Motor neuron (in vitro differentiated cells): ENCODE results near the gene ATF4. TPM values are rescaled to one million over a fixed set of nuclear protein-coding genes. Genes with fewer than 3 reads are reported as not detected.

Source experiments
- ATAC-seq, 8 experiments: fragments of 200-7000 bp; cut with Tn5 transposase; replicated peaks in 6 of 8; 2 replicates each; pipeline ENCODE4 v1.8.0; 2021; ENCODE audit warnings: mild to moderate bottlenecking in 8 of 8, moderate library complexity in 8 of 8
- H3K27ac ChIP-seq, 2 donors: fragments of 250-450 bp; sonication (Bioruptor Pico); 2 replicates each; pipeline ENCODE4 v1.9.0; 2021; ENCODE audit warnings: antibody characterized with exemption in 2 of 2, mild to moderate bottlenecking in 2 of 2, moderate library complexity in 1 of 2
- H3K4me1 ChIP-seq, 2 donors: fragments of 250-450 bp; sonication (Bioruptor Pico); replicated peaks in 1 of 2; 2 replicates each; pipeline ENCODE4 v1.6.1; 2021; ENCODE audit warnings: antibody characterized with exemption in 2 of 2, mild to moderate bottlenecking in 2 of 2, moderate library complexity in 1 of 2
- H3K4me3 ChIP-seq, 5 donors: fragments of 250-450 bp; sonication (Bioruptor Pico); 2 replicates each; pipeline ENCODE4 v1.9.0; 2021; ENCODE audit warnings: antibody characterized with exemption in 5 of 5, mild to moderate bottlenecking in 5 of 5, moderate library complexity in 4 of 5
- WGBS, 10 experiments: fragments of 450-650 bp; shearing (Covaris generic); methylation state at CpG; one replicate each; pipeline ENCODE4 v1.0.0; 2022; 5-methylcytosine and 5-hydroxymethylcytosine counted together
- in situ Hi-C, 9 experiments: fragments of 400-800 bp; cut with MboI; loops; one replicate each; pipeline ENCODE4 v1.15.0; 2021; ENCODE audit warnings: low sequenced_read_pairs in 9 of 9, low pct_unique_long_range_greater_than_20kb in 2 of 9; ENCODE audit not compliant: unreplicated experiment in 9 of 9
- total RNA-seq, 8 experiments: library from RNA; unstranded; fragments of 300-600 nt; gene quantifications; 2 replicates each; pipeline versions ENCODE4 v1.2.3 to v1.2.4, GENCODE V29; 2022

ATF4 gene, protein sequence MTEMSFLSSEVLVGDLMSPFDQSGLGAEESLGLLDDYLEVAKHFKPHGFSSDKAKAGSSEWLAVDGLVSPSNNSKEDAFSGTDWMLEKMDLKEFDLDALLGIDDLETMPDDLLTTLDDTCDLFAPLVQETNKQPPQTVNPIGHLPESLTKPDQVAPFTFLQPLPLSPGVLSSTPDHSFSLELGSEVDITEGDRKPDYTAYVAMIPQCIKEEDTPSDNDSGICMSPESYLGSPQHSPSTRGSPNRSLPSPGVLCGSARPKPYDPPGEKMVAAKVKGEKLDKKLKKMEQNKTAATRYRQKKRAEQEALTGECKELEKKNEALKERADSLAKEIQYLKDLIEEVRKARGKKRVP
- 100 to 1,000 TPM; 351 to 694 (median 479) TPM for total RNA-seq

DNA sequence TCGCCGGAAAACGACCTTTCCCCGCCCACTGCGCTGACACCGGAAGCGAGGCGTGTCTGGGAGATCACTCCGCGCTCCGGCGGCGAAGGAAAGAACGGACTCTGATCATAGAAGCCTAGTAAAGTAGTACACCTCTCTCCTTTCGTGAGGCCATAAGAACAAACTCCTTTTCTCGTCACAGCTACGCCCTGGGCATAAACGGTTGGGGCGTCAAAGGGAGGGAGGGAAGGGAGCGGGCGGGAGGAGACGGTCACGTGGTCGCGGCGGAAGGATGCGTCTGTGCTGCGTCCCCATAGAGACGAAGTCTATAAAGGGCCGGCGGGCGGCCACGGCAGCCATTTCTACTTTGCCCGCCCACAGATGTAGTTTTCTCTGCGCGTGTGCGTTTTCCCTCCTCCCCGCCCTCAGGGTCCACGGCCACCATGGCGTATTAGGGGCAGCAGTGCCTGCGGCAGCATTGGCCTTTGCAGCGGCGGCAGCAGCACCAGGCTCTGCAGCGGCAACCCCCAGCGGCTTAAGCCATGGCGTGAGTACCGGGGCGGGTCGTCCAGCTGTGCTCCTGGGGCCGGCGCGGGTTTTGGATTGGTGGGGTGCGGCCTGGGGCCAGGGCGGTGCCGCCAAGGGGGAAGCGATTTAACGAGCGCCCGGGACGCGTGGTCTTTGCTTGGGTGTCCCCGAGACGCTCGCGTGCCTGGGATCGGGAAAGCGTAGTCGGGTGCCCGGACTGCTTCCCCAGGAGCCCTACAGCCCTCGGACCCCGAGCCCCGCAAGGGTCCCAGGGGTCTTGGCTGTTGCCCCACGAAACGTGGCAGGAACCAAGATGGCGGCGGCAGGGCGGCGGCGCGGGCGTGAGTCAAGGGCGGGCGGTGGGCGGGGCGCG lies at the start of gene ATF4:
Gene ATF4, plus strand, starts transcription at position 337 of the 880 bp plus-strand sequence. CDS start 884 bp downstream, outside the sequence.
- ATAC-seq = peak; percentile 13 to 45 (median 28)
- peaks cover 24 to 26% of the 10 kb centered on the region in 2 donors for H3K4me1 ChIP-seq
- in situ Hi-C loops = loop anchor here in 7 of 9 experiments (25.0 kb wide), 4 partner anchors 108 to 358 kb away; partner anchors contain the start of genes CBX7 (in 6 of the 7), SYNGR1 (in 2 of the 7) and TAB1 (in 1 of the 7)
- peak within 1 kb of the TSS; percentile 93 to 100 (median 95) for H3K4me3 ChIP-seq
- peak within 1 kb of the TSS; percentile 99 to 100 for H3K27ac ChIP-seq
- WGBS, 10 experiments = 0% methylated on average over 1 to 4 of the region's 86 CpGs; no CpG with 5 or more reads in 5 of the 10 experiments

DNA sequence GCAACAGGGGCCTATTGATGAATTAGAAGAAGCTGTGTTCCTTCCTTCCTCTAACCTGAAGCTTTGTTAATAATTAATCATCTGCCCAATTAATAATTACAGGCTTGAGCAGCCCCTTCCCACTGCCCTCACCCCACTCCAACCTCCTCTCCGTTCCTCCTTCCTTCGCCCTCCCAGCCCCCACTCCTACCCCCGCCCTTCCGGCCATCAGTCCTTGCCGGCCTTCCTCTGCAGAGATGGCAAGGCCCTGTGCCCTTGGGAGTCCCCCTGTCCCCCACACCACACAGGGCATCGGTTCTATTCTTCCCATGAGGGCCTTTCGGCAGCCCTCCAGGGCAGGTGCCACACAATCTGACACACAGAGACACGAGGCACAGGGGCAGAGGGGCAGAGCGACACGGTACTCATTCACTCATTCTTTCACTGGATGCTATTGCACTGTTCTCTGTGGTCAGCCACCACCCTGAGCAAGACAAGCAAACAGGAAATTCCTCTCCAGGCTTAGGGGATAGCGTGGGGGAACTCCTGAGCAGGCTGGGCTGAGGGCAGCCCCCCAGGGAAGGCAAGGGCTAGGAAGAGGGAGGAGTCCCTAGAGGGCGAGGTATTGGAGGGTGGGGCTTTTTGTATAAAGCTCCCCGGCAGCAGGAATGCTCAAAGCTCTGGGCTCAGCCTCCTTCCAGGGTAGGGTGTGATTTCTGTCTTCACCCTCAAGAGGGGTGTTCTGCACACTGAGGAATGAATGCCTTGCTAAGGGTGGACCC lies 48.8 kb upstream of the ATF4 start:
- WGBS, 10 experiments = 0 to 26% (median 11%) methylated on average over 1 to 2 of the region's 13 CpGs; no CpG with 5 or more reads in 6 of the 10 experiments
- ATAC-seq = peak; percentile 15 to 51 (median 44)
- in situ Hi-C loops = no loop called here
- Histone ChIP-seq H3K4me3 (no peak overlapping the region), H3K4me1 (peaks cover 56 to 67% of the 10 kb centered on the region in 2 donors), H3K27ac (peak overlapping the region; percentile 38 to 78)

DNA sequence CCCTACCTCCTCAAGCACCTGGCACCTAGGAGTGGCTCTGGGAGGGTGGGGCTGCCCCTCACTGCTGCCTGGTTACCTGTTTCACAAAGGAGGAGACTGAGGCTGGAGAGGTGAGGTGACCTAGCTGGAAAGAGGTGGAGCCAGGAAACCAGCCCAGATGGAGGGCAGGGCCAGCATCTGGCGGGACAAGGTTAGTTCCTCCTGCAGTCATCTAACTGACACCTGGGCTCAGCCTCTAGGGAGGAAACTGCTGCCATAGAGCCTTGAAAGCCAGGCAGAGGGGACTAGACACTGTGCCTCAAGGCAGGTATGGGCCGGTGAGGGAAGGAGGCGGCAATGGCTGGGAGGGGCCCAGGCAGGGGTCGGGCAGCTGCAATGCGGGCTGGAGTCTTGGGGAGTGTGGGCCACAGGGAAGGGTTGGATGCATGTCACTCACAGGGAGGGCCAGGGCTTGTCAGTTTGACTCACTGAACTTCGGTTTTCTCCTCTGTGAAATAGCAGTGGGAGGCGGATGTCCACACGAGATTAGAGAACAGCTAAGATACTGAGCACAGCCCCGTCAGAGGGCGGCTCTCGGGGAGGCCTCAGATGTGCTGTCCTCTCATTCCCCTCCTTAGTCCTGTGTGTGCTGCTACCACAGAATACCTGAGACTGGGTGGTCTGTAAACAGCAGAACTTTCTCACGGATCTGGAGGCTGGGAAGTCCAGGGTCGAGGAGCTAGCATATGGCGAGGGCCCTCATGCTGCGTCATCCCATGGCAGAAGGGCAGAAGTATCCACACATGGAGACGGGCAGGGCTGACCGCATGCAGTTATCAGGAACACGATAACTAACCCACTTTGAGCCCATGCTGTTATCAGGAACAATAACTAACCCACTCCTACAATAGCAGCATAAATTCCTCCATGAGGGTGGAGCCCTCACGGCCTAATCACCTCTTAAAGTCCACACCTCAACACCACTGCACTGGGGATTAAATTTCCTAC lies 47.5 kb upstream of the ATF4 start:
- no peak overlapping the region for H3K27ac ChIP-seq
- WGBS, 10 experiments = 38 to 87% (median 60%) methylated on average over 1 to 7 of the region's 19 CpGs; no CpG with 5 or more reads in 5 of the 10 experiments
- H3K4me3 ChIP-seq = no peak overlapping the region
- peaks cover 56 to 67% of the 10 kb centered on the region in 2 donors for H3K4me1 ChIP-seq
- ATAC-seq = peak in 2 of 8 experiments; percentile 7 to 11
- in situ Hi-C loops = no loop called here

DNA sequence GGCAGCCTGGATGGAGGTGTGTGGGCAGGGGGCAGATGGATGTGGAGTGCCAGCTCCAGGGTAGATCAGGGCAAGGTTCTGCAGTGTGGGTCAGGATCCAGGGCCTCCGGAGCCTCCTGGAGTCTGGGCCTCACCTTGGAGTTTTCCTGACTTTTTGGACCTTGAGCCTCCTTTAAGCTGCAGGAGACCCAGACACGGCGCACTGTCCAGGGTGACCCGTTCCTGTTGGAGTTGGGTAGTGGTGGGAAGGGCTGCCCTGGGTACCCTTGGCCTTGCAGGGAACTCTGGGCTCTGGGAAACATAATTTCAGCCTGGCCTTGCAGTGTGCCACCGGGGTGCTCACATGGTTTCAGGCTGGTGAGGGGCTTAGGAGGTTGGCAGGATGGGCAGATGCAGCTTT lies 46.5 kb upstream of the ATF4 start:
- Histone ChIP-seq H3K27ac (no peak overlapping the region), H3K4me3 (no peak overlapping the region), H3K4me1 (peaks cover 56 to 67% of the 10 kb centered on the region in 2 donors)
- ATAC-seq = no peak
- in situ Hi-C loops = no loop called here
- whole genome bisulfite sequencing, 10 experiments = 94 to 100% methylated on average over 2 to 3 of the region's 5 CpGs; no CpG with 5 or more reads in 8 of the 10 experiments

DNA sequence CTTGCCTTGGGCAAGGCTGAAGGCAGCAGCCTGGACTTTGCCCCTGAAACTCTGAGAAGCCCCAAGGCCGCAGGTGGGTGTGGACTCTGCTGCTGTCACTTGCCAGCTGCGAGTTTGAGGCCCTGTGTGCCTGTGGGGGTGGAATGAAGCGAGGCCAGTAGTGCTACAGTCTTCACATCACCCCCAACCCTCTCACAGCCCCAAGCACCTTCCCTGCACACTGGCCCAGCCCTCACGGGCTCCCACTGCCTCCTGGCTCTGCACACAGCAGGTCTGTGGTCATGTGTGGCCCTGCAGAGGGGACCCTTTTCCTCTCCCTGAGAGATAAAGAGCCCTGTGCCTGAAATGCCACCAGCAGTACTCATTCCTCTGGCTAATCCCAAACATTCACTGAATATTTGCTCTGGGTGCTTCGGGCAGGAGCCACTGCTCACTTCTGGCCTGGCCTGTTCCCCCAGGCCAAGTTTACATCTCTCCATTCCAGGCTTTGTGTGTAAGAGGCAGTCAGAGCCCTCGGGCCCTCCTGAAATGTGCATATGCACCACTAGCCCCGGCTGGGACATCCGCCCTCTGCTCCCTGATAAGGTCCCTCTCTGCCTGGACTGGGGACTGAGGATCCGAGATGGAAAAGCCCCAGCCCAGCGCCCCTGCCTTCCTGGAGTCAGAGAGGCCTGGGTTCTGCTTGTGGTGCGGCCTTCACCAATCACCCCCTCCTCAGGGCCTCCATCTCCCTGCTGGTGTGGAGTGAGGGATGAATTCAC lies 45.8 kb upstream of the ATF4 start:
- peaks cover 55 to 64% of the 10 kb centered on the region in 2 donors for H3K4me1 ChIP-seq
- peak overlapping the region in 1 of 2 donors; percentile 61 for H3K27ac ChIP-seq
- peak in 3 of 8 experiments; percentile 55 to 83 (median 75) for ATAC-seq
- in situ Hi-C loops = loop anchor here in 1 of 9 experiments (25.0 kb wide), 1 partner anchor 312 kb away; the partner anchor contains the start of gene CBX7
- no peak overlapping the region for H3K4me3 ChIP-seq
- WGBS, 10 experiments = 0 to 60% (median 22%) methylated on average over 1 to 5 of the region's 11 CpGs; no CpG with 5 or more reads in 4 of the 10 experiments

DNA sequence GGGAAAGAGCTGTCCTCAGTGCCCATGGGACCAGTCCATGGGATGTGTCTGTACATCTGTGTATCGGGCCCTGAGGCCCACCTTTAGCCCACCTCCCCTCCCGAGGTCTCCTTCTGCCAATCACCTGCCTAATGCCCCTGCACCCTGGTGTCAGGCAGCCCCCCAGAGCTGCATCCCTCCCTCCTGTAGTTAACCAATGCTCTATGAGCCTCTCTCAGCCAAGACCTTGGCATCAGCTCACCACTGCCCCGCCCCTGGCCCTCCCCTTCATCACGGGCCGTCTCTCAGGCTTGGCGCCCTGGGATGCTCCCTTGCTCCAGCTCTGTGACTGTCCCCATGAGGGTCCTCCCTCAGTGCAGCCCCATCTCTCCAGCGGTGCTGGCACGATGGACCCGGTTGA lies 45.0 kb upstream of the ATF4 start:
- WGBS, 10 experiments = 72 to 83% methylated on average over 2 to 4 of the region's 9 CpGs; no CpG with 5 or more reads in 8 of the 10 experiments
- Histone ChIP-seq H3K4me3 (no peak overlapping the region), H3K27ac (no peak overlapping the region), H3K4me1 (peaks cover 47 to 56% of the 10 kb centered on the region in 2 donors)
- ATAC-seq = peak in 4 of 8 experiments; percentile 21 to 30 (median 25)
- in situ Hi-C loops = loop anchor here in 1 of 9 experiments (25.0 kb wide), 1 partner anchor 313 kb away; the partner anchor contains the start of gene CBX7

DNA sequence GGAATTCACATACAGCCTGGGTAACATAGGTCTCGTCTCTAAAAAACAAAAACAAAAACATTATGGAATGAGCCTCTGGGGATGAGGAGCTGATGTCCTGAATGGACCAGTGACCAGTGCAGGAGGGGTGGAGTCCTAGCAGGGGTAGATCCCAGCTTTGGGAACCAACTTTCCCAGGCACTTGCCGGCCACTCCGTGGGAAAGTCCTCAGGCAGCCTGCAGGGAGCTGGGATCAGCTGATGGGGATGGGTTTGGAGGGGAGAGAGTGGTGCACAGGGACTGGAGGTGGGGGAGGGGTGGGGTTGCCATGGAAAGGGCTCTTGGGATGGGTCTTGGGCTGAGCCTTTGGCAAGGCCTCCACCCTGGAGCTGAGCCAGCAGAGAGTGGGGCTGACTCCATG lies 44.5 kb upstream of the ATF4 start:
- H3K27ac ChIP-seq = no peak overlapping the region
- peaks cover 42 to 50% of the 10 kb centered on the region in 2 donors for H3K4me1 ChIP-seq
- WGBS, 10 experiments = 37 to 100% methylated on average over 1 to 2 of the region's 3 CpGs; no CpG with 5 or more reads in 8 of the 10 experiments
- no peak overlapping the region for H3K4me3 ChIP-seq
- in situ Hi-C loops = loop anchor here in 1 of 9 experiments (25.0 kb wide), 1 partner anchor 314 kb away; the partner anchor contains the start of gene CBX7
- ATAC-seq = peak in 6 of 8 experiments; percentile 2 to 46 (median 22)

DNA sequence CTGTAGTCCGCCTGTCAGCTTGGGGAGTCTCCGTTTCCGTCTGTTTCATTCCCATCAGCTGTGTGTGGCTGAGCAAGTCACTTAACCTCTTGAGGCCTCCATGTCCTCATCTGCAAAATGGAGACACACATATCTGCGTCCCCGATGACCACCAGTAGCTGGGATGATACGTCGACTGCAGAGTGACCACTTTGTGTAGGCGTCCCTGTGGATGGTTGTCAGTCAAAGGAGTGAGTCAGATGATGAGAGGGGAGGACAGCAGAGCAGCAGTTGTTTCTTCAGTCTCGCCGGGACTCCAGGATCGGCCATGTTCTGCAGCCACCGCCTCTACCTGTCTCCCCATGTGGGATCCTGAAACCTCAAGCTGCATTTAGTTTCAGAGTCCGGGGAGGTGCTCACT lies 43.7 kb upstream of the ATF4 start:
- WGBS, 10 experiments = 70 to 100% (median 95%) methylated on average over 1 to 10 of the region's 13 CpGs; no CpG with 5 or more reads in 1 of the 10 experiments
- H3K4me3 ChIP-seq = no peak overlapping the region
- H3K4me1 ChIP-seq = peaks cover 34 to 42% of the 10 kb centered on the region in 2 donors
- no peak overlapping the region for H3K27ac ChIP-seq
- in situ Hi-C loops = loop anchor here in 1 of 9 experiments (25.0 kb wide), 1 partner anchor 314 kb away; the partner anchor contains the start of gene CBX7
- no peak for ATAC-seq

DNA sequence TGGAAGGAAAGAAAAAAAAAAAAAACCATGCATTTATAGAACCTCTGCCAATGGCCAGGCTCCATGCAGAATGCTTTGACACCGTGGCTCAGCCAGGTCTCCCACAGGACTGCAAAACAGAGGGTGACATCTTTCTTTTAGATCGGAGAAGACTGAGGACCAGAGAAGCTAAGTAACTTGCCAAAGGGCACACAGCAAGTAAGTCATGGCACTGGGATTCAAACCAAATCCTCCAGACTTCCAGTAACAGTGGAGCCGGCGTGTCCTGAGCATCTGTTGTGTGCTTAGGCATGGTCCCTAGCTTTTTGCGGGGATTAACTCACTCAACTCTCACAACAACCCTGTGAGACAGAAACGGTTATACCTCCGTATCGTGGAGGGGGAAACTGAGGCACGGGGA lies 42.8 kb upstream of the ATF4 start:
- H3K27ac ChIP-seq = no peak overlapping the region
- in situ Hi-C loops = loop anchor here in 1 of 9 experiments (25.0 kb wide), 1 partner anchor 315 kb away; the partner anchor contains the start of gene CBX7

DNA sequence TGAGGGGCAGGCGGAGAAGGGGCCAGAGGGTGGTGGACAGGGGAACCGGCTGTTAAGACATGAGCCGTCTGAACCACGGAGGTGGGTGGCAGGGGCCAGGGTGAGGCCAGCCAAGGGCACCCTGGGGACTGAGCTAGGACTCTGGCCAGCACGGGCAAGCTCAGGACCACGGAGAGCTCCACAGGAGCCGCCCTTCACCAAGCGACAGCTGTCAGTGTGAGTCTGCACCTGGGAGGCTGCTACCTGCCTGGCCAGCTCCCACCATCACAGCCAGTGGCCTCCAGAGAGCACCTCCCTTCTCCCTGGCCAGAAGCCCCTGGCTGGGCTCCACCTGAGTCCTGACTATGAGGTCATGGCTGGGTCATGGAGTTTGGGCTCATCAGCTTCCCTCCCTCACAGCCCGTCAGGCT lies 41.9 kb upstream of the ATF4 start:
- Histone ChIP-seq H3K27ac (no peak overlapping the region), H3K4me1 (peaks cover 22 to 27% of the 10 kb centered on the region in 2 donors), H3K4me3 (no peak overlapping the region)
- WGBS, 10 experiments = 60 to 100% (median 75%) methylated on average over 1 to 4 of the region's 9 CpGs; no CpG with 5 or more reads in 6 of the 10 experiments
- in situ Hi-C loops = loop anchor here in 1 of 9 experiments (25.0 kb wide), 1 partner anchor 316 kb away; the partner anchor contains the start of gene CBX7
- peak in 1 of 8 experiments; percentile 9 for ATAC-seq

More for the DNA sequence above, 42.8 kb upstream of the ATF4 start:
- Histone ChIP-seq H3K4me3 (no peak overlapping the region), H3K4me1 (peaks cover 25 to 34% of the 10 kb centered on the region in 2 donors)
- ATAC-seq = no peak
- whole genome bisulfite sequencing, 10 experiments = 56 to 100% (median 88%) methylated on average over 1 to 6 of the region's 9 CpGs; no CpG with 5 or more reads in 2 of the 10 experiments
